DMS 273 (cell line): ENCODE data around the gene TENM3.

Experiments used
- DNase-seq: peaks from one replicate; lab custom pipeline; 2025; ENCODE audit not compliant: unreplicated experiment; lab: John Stamatoyannopoulos, UW

The TENM3 gene

DNA sequence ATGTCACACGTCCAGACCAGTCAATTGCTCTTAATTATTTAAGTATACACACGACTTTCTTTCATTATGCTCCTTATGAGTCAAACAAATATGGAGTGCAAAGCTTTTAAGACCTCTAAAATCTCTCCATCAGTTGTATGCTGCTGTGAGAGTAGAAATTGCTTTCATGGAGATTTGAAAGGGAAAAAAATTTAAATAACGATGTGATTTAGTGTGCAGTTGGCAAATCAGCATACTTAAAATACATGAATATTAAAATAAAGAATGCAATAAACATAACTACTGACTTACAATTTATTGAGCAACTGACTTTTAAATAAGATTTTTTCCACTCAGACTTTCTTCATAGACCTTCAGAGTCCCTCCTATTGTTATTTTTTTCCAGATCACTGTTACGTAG is 9.0 kb downstream of the TENM3 start:
- DNase-seq, result no peak

DNA sequence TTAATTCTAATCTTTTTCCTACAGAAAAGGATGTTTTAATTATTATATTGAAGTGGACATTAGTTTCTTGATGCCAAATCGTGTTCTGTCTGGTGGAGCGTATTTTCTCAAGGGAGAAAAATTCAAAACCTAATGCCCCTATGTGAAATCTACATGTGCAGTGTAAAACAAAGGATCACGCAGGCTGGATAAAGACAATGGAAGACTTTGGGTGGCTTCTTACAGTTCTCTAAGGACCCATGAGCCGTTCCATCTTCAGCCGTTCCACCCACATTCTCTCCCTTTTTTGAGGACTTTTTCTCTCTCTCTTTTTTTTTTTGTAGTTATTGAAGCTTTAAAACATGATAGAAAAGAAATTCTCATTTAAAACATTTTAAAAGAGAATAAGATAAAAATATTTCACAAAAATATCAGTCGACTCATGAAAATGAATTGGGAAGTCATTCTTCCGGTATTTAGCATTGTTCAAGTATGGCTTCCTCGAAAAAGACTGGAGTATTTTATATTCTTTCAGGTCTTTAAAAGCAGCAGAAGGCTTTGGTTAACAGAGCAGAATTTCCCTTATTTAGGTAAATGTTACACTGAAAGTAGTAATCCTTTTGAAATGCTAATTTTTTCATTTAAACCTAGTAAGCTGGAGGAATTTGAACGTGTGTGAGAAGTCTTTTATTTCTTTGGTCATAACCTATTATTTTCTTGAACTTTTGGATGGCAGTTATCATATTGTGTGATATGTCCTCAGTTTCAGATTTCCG is 11.0 kb downstream of the TENM3 start:
- DNase-seq, result no peak

DNA sequence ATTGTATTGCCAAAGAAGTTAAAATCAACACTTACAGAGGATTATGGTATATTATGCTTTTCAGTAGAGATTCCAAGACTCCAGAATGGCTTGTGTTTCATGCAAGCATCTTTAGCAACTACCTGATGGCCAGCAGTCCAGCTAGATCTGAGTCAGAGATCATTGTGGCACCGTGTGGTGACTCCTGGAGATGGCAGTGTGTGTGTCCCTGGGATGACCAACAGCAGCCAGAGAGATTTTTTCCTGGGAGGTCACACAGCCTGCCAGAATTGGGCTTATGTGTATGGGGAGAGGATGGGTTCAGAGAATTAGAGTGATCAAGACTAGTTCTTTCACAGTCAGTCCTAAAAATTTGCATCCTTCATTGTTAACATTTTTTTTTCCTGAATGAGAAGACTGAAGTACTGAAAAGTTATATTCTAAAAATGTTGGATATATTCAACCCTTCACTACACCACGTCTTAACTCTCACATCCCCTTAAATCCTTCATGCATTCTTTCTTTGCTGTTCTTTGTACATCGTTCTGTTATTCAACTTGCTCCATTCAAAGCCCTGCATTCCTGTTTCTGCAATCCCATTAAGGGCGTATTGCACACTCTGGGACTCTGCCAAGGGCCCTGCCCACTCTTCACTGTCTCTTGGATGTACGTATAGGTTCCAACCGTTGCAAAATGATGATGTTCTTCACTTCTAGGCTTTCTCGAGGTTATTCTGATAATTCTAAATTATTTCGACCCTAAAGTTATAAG is 12.4 kb downstream of the TENM3 start:
- DNase-seq, result no peak

DNA sequence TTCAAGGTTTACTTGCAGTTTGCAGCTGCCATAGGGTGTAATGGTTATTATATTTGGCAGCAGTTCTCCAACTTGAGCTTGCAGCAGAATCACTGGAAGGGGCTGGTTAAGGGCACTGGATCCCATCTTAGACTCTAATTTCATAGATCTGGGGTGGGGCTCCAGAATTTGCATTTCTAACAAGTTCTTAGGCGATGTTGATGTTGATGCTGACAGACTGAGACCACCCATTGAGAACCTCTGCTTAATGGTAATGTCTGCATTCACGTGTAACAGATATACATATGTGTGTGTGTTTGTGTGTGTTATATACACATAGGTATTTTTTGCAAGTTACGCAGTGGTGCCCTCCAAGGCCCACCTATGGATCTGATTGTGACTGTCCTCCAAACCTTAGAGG is 13.8 kb downstream of the TENM3 start:
- DNase-seq, result no peak

DNA sequence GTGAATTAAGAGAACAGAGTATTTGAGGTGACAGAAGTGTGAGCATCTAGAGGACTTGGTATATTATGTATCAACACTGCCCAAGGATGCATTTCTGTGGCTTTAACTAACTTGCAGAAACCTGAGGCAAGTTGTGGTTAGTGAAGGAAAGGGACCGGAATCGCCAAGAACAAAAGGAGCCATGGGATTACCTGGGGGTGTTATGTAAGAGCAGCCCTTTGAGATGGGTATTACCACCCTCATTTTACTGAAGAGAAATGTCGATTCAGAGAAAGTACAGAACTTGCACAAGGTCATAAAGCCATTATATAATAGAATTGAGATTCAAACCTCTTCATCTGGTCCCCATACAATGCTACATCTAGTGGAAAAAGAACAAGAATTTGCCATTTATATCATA is 14.3 kb downstream of the TENM3 start:
- DNase-seq, result no peak

DNA sequence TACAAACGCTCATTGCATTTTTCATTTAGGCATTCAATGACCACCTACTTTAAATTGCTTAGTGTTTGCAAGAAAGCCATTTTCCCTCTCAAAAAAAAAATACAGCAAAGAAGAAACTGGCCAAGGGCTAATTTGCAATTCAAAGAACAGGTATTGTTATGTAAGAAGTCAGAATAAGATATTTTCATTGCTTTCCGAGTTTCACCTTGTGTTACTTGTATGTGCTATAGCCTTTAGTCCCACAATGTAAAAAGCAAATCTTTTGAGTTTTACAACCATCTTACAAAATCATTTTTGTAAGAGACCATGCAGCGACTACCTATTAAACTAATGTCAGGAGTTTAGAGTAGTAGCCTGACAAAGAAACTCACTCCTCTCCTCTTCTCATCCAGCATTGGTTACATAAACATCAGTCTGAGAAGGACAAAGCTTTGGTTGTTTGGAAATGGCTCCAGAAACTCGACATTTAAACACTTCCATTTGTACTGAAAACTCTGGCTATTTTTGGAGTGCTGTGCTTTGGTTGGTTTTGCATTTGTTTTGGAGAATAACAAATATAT is 15.3 kb downstream of the TENM3 start:
- DNase-seq, result no peak

DNA sequence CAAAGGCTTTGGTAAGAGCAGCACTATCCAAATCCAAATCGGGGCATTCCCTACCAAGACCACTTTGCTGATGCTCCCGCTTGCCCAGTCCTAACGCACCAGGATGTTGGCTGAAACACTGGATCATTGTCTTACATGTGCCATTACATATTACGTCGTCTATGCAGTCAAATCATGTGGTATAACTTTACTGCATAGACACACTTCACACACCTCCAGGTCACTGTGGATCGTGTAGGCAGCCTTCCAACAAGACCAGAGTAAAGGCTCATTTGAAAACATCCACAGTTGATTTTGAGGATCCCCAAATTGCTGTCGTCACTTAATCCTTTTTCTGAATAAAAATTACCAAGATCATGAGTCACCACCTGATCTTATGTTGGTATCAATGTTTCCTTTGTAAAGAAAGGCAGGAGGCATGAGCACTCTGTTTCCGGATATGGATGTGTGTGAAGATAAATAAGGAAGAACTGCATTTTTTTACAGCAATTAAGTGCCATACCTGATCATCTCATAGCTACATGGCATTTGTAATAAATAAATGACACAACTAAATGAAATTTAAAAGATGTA is 18.5 kb downstream of the TENM3 start:
- DNase-seq, result no peak

DNA sequence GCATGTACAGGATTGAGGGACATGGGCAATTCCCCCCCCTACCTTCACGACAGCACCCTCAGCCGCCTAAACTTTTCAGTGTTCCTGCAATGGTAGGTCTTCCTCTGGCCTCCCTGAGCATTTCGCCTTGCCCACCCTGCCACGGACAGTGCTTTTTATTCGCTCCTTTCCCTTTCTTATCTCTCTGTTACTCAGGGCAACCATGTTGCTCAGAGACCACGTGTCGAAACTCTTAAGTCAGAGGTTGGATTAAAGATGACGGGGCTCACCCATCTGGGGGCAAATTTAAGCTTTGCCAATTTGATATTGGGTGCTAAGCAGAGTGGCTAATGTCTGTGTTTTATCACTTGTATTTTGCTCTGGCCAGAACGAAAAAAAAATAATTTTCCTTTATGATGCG is 20.4 kb downstream of the TENM3 start:
- DNase-seq, result no peak

DNA sequence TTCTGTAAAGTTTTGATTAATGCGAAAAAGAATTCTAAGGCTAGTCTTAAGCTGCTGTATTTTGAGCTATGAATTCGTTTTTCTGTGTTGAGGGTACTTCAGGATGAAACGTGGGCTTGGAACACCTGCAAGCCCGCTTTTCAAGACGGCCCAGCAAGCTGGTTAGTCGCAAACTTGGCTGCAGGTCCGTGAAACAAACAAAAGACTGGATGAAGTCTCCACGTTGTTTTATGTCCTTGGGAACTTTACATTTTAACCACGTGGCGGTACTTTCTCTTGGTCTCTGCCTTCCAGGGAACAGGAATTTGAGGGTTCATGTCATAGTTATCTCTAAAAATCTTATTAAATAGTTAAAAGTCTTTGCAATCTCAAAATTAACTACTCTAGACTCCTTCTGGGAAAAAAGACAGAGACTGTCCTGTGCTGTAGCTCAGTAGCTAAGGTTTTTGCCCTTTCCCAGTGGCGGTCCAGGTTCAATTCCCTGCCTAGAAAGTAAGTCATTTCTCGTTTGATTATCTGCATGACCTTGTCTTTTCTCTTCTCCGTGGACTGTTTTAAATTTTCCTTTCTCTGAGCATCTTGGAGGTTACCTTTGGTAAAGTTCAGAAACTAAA is 21.0 kb downstream of the TENM3 start:
- no peak for DNase-seq

DNA sequence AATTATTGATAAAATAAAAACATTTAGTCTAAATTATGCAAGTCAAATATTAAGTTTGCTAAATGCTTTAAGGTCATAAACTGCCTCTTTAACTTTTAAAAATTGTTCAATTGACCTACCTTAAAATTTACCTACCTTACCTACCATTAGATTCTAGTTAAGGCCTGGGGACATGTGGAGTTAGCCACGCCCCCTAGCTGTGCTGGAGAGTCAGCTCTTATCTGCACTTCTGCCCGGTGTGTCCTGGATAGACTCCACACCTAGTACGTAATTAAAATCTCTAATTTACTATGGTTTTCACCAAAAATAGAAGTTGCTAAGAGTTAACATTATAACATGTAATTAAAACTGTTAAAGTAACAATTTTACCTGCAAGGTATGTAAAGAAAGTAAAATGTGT is 22.7 kb downstream of the TENM3 start:
- no peak for DNase-seq

DNA sequence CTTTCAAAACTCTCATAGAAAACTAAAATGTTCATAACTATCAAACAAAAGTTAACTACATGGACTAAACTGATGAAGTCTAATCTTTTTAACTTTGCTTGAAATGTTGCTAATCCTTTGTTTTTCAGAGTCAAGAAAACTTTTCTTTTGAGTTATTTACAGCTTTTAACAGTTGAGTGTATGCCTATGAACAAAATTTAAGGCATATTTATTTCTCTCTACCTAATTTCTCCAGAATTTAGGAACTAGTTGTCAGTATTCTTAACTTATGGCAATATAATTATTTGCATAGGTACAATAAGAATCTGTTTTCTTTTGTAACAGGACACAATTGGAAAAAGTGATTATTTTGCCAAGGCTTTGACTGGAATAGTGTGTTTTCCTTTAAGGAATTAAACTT is 23.8 kb downstream of the TENM3 start:
- DNase-seq, result no peak

DNA sequence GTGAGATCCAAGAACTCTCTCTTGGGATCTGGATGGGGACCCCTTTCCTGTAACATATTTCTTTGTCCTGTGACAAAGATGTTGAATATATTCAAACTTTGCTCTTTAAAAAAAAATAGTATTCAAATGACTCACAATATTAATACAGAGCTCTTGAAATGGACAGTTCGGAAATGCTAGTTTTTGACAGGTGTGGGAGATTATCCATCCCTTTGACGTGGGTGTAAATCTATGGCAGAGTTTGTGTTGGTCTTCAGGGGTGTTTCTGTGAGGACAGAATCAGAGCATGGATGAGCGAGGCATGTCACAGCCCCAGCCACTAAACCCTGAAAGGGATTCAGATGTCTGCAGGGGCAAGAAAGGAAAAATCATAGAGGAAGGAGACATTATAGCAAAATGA is 25.8 kb downstream of the TENM3 start:
- DNase-seq, result no peak

DNA sequence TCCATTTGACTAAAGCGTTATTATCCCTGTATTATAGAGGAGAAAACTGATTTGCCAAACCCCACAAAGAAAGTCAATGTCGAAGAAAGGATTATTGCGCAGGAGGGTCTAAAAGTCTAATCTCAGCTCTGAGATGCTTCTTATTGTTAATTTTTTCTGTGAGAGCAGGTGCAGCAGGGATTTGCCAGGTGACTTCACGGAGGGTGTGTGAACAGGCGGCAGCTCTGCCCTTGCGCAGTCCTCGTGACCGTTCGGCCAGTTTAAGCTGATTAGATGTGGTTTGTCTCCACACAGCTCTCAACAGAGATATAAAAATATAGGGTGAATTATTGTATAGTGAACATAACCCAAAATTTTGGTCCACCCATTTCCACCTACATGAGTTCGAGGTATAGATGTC is 28.5 kb downstream of the TENM3 start:
- DNase-seq, result no peak

DNA sequence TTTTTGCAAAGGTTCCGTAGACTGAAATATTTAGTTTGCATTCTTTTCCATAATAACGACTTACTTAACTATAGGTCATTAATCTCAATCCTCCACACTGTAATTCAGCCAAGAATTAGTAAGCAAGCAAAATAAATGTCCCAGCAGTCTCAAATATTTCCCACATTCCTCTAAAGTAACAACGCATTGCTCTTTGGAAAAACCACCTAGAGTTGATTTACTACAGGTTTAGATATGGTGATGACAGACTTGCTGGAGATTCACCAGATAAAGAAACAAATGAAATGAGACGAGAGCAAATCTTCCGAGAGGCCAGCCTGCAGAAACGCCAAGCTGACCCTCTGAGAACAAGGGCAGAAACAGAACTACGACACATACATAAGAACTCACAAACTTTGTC is 28.9 kb downstream of the TENM3 start:
- no peak for DNase-seq

DNA sequence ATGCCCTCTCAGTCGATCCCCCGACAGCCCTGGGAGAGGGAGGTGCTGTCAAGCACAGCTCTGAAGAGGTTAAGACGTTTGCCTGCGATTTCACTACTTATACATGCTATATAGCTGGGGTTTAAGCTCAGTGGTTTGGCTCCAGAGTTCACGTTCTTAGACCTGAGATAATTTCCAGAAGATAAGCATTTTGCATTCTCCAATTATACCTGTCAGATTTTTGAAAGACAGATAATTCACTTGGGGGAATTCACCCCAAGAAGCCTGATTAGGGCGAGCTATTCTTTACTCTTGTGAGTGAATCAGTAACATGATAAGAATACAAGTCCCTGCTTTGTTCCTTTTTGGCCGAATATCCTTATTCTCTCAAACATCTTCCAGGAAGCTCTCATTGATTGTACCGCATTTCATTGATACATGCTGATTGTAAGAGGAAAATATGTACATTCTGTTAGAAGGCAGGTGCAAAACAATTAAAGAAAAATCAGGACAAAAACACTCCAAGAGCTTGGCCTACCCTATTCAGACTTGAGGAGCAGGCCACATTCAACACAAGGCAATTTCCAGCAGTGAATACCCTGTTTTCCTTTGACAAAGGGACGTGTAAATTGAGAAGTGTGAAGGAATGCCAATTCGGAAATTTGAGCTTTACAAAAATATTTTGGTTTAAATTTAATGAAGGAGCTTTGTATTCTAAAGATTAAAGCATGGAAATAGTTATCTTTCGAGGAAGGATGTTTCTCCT is 30.2 kb downstream of the TENM3 start:
- no peak for DNase-seq

DNA sequence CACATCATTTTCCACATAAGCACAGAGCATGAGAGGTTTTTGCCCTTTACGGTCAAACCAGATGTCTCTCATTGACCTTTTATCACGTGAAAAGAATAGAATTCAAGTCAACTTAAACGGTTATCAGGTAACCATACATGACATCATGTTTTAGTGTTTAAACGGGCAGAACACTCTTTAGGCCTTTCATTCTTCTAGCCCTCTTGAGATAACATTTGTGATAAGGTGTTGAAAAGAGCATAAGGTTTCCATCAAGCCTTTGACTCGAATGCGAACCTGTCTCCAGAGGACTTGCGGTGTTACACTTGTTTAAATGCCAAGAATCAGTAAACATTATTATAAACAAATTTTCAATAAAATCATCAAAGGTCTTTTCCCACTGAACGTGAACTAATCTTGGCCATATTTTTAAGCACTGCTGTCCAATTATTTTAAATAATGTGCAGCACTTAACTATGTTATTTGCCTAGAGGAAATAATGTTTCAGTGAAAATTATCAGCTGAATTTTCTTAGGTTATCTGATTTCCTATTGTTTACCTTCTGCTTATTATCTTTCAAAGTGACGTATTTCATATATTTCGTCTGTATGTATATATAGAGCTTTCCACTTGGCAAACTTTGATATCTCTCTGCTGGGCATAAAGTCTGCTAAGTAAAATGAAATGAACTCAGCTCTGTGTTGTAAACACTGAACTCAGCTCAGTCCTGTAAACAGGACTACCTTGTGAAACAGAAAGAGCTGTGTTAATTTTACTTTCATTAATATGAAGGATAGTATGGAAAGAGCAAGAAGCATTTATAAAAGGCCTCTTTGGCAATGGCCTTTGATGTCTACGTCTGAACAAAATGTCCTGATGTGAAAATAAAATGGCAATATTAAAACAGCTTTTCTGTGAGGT is 33.3 kb downstream of the TENM3 start:
- DNase-seq, result no peak

DNA sequence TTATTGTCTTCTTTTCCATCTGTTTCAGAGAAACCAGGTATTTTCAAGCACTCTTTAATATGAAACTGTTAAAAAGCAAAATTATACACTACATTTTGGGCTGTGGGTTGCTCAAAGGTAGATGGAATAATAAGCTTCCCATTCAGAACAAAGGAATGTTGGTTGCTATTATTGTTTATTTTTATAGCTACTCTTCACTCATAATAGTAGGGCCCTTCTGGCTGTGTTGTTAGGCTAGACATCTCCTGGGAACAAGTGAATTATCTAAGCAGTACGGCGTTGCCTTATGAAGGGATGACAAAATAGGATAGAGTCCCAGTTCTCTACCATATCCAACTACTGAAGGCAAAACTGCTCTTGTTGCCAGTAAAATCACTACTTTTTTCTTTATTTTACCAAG is 34.2 kb downstream of the TENM3 start:
- no peak for DNase-seq

DNA sequence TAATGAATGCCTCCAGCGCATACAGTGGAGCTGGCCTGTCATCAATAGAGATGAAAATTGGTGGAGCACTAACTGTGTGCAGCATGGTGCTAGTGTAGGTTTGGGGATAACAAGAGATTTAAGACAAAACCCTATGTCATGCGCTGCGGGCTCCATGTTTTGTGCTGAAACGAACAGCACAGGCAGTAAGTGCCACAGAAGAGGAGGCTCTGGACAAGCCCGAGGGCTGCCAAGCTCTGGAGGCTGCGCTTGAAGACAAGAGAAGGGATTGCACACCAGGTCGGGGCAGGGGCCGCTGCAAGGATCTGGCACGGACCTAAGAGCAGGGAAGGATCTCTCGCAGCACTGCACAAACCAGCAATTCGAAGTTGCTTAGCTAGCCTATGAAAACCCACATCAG is 35.5 kb downstream of the TENM3 start:
- no peak for DNase-seq

DNA sequence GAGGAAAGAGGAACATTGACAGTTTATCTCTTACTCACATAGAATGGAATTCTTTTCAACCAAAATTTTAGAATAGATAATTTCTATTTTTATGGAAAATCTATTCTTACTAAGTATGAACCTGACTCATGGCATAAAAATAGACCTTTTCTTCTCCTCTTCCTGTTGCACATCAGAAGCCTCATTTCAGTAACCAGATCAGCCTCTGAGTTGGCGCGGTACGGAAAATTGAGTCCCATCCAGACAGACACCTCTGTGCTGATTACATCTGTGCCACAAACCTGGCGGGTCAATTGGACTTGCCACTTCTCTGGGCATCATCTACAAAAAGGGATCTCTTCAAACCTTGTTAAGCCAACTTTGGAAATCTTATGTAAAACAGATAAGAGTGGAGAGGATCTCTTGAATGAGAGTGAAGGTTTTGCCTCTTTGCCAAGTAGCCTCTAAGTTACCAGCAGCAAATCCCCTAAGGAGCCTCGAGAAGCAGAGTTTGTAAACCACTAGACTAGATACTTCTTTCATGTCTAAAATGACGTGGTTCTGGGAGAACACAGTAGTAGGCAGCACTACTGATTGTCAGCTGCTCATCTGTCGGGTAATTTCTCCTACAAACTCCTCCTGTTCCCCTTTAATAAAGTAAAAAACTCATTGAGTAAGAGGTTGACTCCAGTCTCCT is 37.4 kb downstream of the TENM3 start:
- DNase-seq, result no peak
